NT2/D1 (cell line): ENCODE results near the gene RICTOR.

Source experiments
- DNase-seq: peaks from one replicate; pipeline ENCODE4 v3.0.0-alpha.2; 2011; ENCODE audit warnings: low read depth, low spot score
- H3K27me3 ChIP-seq: 2 replicates; pipeline ENCODE4 v1.6.0; 2011; ENCODE audit warnings: mild to moderate bottlenecking; ENCODE audit not compliant: insufficient read length, insufficient read depth
- H3K36me3 ChIP-seq: 2 replicates; pipeline ENCODE4 v1.6.1; 2011; ENCODE audit warnings: mild to moderate bottlenecking, low read length, mixed read lengths; ENCODE audit not compliant: insufficient read depth, insufficient read length
- H3K4me1 ChIP-seq: 2 replicates; pipeline ENCODE4 v1.5.1; 2011; ENCODE audit not compliant: insufficient read depth, insufficient read length
- H3K4me3 ChIP-seq: 2 replicates; pipeline ENCODE4 v1.5.1; 2011; ENCODE audit warnings: low read depth; ENCODE audit not compliant: insufficient read length
- H3K9ac ChIP-seq: 2 replicates; pipeline ENCODE4 v1.6.0; 2011; ENCODE audit warnings: low read depth; ENCODE audit not compliant: insufficient read length
- H3K9me3 ChIP-seq: 2 replicates; pipeline ENCODE4 v1.5.1; 2011; ENCODE audit warnings: mild to moderate bottlenecking, low read length; ENCODE audit not compliant: insufficient read depth
- SUZ12 ChIP-seq: IDR thresholded peaks from 2 replicates; pipeline ENCODE4 v1.6.1; 2011; ENCODE audit not compliant: insufficient read length, insufficient read depth; ENCODE audit errors: extremely low read depth
- YY1 ChIP-seq: IDR thresholded peaks from 2 replicates; pipeline ENCODE4 v1.6.1; 2011; ENCODE audit not compliant: insufficient read length, insufficient read depth
- ZNF274 ChIP-seq: IDR thresholded peaks from 2 replicates; pipeline ENCODE4 v1.6.1; 2011; ENCODE audit warnings: mild to moderate bottlenecking, low read depth, low read length

RICTOR gene

GRCh38 chr5:39064450-39064849, 9.7 kb downstream of the RICTOR start:
- Histone ChIP-seq H3K4me3 (no peak overlapping the region), H3K4me1 (no peaks in the 10 kb centered on the region), H3K9ac (no peak overlapping the region), H3K27me3 (no peaks in the 10 kb centered on the region), H3K36me3 (peaks cover 11% of the 10 kb centered on the region), H3K9me3 (peaks cover 17% of the 10 kb centered on the region; the same call in 1 of the 2 replicates)
- TF ChIP-seq ZNF274, result no peak
- TF ChIP-seq YY1, result no peak
- TF ChIP-seq SUZ12, result no peak
- no peak for DNase-seq

GRCh38 chr5:39063037-39063436, 11.2 kb downstream of the RICTOR start:
- Histone ChIP-seq H3K9ac (no peak overlapping the region), H3K9me3 (peaks cover 17% of the 10 kb centered on the region; the same call in 1 of the 2 replicates), H3K36me3 (peaks cover 11% of the 10 kb centered on the region), H3K4me1 (no peaks in the 10 kb centered on the region), H3K27me3 (no peaks in the 10 kb centered on the region), H3K4me3 (no peak overlapping the region)
- no peak for DNase-seq
- TF ChIP-seq YY1, result no peak
- TF ChIP-seq ZNF274, result no peak
- no peak for TF ChIP-seq SUZ12

- DNase-seq, result no peak
These were observed 11.7 kb downstream of the RICTOR start for GRCh38 chr5:39062530-39062929.

GRCh38 chr5:39062104-39062503, 12.1 kb downstream of the RICTOR start:
- Histone ChIP-seq H3K36me3 (peaks cover 11% of the 10 kb centered on the region), H3K27me3 (no peaks in the 10 kb centered on the region), H3K4me1 (no peaks in the 10 kb centered on the region), H3K4me3 (no peak overlapping the region), H3K9me3 (peaks cover 11% of the 10 kb centered on the region; the same call in 1 of the 2 replicates), H3K9ac (no peak overlapping the region)
- no peak for DNase-seq
- TF ChIP-seq SUZ12 (no peak), ZNF274 (no peak), YY1 (no peak)

More at GRCh38 chr5:39062530-39062929, 11.7 kb downstream of the RICTOR start:
- no peaks in the 10 kb centered on the region for H3K4me1 ChIP-seq
- no peak for TF ChIP-seq SUZ12
- H3K4me3 ChIP-seq, result no peak overlapping the region
- H3K36me3 ChIP-seq, result peaks cover 11% of the 10 kb centered on the region
- H3K27me3 ChIP-seq, result no peaks in the 10 kb centered on the region
- H3K9ac ChIP-seq, result no peak overlapping the region
- peaks cover 15% of the 10 kb centered on the region; the same call in 1 of the 2 replicates for H3K9me3 ChIP-seq

- Histone ChIP-seq H3K9me3 (no peaks in the 10 kb centered on the region), H3K36me3 (no peaks in the 10 kb centered on the region), H3K4me1 (no peaks in the 10 kb centered on the region), H3K27me3 (no peaks in the 10 kb centered on the region), H3K4me3 (no peak overlapping the region), H3K9ac (no peak overlapping the region)
- no peak for TF ChIP-seq SUZ12
- no peak for TF ChIP-seq ZNF274
- no peak for TF ChIP-seq YY1
- DNase-seq, result no peak
These were observed 15.1 kb downstream of the RICTOR start for GRCh38 chr5:39059064-39059463.

GRCh38 chr5:39058178-39058921, 15.8 kb downstream of the RICTOR start:
- Histone ChIP-seq H3K4me1 (no peaks in the 10 kb centered on the region), H3K9me3 (no peaks in the 10 kb centered on the region), H3K9ac (no peak overlapping the region), H3K36me3 (no peaks in the 10 kb centered on the region), H3K4me3 (no peak overlapping the region), H3K27me3 (no peaks in the 10 kb centered on the region)
- DNase-seq, result no peak
- TF ChIP-seq YY1, result no peak
- no peak for TF ChIP-seq ZNF274
- TF ChIP-seq SUZ12, result no peak

- no peaks in the 10 kb centered on the region for H3K27me3 ChIP-seq
- H3K4me1 ChIP-seq, result no peaks in the 10 kb centered on the region
- DNase-seq, result no peak
- no peaks in the 10 kb centered on the region for H3K9me3 ChIP-seq
- TF ChIP-seq SUZ12 (no peak), ZNF274 (no peak), YY1 (no peak)
- H3K9ac ChIP-seq, result no peak overlapping the region
- no peak overlapping the region for H3K4me3 ChIP-seq
- no peaks in the 10 kb centered on the region for H3K36me3 ChIP-seq
These were observed 16.5 kb downstream of the RICTOR start for GRCh38 chr5:39057734-39058133.

- Histone ChIP-seq H3K9me3 (no peaks in the 10 kb centered on the region), H3K36me3 (no peaks in the 10 kb centered on the region), H3K27me3 (no peaks in the 10 kb centered on the region), H3K4me1 (no peaks in the 10 kb centered on the region), H3K9ac (no peak overlapping the region), H3K4me3 (no peak overlapping the region)
- TF ChIP-seq YY1, result no peak
- TF ChIP-seq SUZ12, result no peak
- no peak for TF ChIP-seq ZNF274
- no peak for DNase-seq
These were observed 18.3 kb downstream of the RICTOR start for GRCh38 chr5:39055768-39056398.
